Measurements from ENCODE around the gene ZNF331. TPM values are rescaled to one million over a fixed set of nuclear protein-coding genes. Genes with fewer than 3 reads are reported as not detected.

The ZNF331 gene
- total RNA-seq, 1 donor from 2014 or later, result 3.6 TPM

DNA sequence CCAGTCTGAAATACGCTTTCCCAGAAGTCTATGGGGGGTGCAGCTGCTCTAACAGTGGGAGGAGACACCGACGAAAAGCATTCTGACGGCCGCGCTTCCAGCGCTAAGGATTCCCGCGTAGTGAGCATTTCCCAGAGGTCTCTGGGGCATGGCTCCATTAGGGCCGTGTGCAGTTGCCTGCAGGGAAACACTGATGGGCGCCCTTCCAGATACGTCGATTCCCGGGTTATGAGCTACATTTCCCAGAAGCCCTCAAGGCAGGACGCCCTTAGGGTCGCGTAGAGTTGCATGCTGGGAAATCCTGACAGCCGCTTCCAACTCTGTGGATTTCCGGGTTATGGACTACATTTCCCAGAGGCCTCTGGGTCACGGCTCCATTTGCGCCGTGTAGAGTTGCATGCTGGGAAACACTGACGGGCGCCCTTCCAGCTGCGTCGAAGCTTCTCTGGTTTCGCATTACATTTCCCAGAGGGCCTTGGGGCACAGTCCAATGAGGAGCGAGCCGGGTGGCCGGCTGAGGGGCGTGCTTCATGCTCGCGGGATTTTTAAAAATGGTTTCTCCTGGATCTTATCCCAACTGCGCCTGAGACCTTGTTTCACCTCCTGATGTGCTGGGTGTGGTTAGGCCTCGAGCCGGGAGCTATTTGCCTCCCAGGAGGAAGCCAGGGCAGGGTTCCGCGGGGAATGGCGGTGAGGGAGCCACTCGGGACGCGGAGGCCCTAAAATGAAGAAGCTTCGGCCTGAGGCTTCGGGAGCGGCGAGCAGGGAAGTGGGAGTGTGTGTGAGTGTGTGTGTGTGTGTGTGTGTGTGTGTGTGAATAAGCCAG lies 17.2 kb upstream of the ZNF331 start:
- ATAC-seq (peak; percentile 95), DNase-seq (ENCODE audit: low spot score) (peak; percentile 94)

- DNase-seq (ENCODE audit: low spot score), result no peak
- no peak for ATAC-seq
Measured at GRCh38 chr19:53521373-53522202, 16.4 kb upstream of the ZNF331 start.

DNA sequence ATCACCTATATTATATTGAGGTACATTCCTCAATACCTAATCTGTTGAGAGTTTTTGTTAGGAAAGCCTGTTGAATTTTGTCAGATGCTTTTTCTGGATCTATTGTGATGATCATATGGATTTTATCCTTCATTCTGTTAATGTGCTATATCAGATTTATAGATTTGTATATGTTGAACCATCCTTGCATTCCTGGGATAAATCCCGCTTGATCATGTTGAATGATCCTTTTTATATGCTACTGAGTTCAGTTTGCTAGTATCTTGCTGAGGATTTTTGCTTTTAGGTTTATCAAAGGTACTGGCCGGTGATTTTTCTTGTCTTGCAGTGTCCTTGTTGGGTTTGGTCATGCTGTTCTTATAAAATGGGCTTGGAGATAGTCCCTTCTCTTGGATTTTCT lies 12.0 kb upstream of the ZNF331 start:
- no peak for ATAC-seq

DNA sequence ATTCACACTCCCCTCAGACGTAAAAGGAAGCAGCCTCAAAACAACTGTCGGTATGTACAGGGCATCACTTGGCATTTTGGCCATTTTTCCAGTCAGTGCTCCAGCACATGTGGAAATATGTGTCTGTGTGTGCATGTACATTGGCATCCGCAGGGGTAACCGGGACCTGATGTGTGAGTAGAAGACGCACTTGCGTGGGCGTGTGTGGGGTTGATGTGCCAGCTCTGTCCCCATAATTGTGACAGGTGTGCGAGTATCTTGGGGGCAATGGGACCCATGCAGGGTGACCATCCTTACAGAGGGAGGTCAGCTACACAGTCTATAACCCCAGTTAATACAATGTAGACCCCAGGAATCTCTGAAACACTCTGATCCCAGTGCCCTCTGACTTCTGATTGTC lies 7.3 kb upstream of the ZNF331 start:
- ATAC-seq (no peak), DNase-seq (ENCODE audit: low spot score) (no peak)

More for the DNA sequence above, 12.0 kb upstream of the ZNF331 start:
- no peak for DNase-seq (ENCODE audit: low spot score)

DNA sequence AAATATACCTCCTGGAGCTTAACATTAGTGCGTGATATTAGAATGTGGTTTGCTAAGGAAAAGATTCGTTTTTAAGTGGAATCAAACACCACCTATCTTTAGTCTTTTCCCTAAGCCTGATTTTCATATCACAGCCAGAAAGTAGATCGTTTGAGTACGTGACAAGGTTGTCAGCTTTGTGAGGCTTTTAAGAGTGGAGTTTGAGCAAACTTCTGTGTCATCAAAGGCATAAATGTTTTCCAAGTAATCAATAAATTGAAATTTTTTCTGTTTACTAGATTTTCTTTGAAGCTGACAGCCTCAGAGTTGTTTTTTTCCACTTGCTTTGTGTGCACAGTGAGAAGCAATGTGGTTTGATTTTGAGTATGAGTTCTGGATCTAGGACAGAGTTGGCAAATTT lies 6.5 kb upstream of the ZNF331 start:
- no peak for ATAC-seq

DNA sequence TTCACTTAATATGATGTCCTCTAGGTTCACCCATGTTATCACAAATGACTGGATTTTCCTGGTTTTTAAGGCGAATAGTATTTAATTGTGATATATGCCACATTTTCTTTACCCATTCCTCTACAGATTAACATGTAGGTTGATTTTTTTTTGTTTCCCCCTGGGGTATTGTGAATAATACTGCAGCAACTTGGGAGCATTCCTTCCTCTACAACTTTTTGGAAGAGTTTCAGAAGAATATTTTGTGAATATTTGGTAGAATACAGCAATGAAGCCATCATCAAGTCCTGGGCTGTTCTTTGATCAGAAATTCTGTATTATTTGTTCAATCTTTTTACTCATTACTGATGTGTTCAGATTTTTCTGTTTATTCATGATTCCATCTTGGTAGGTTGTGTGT lies 5.6 kb upstream of the ZNF331 start:
- no peak for ATAC-seq
- DNase-seq (ENCODE audit: low spot score), result no peak

More for the DNA sequence above, 6.5 kb upstream of the ZNF331 start:
- no peak for DNase-seq (ENCODE audit: low spot score)

GRCh38 chr19:53536225-53536548 lies 1.8 kb upstream of the ZNF331 start:
- DNase-seq (ENCODE audit: low spot score) (no peak), ATAC-seq (no peak)

DNA sequence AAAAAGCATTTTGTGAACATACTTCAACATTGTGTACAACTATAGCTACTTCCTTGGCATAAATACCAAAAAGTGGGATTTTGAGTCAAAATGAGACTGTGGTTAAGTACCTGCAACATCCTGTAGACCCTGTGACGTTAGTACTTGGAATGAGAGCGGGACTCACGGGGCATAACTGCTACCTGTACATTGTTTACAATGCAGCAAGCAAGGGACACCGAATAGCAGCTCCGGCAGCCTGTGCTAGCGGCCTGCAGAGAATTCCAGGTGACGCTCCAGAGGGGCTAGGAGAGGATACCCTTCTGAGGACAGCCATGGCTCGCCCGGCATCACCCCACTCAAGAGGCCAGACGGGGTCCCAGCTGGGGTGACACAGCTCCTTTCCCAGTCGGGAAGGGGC lies 824 bp upstream of the ZNF331 start:
- no peak for ATAC-seq
- DNase-seq (ENCODE audit: low spot score), result no peak

DNA sequence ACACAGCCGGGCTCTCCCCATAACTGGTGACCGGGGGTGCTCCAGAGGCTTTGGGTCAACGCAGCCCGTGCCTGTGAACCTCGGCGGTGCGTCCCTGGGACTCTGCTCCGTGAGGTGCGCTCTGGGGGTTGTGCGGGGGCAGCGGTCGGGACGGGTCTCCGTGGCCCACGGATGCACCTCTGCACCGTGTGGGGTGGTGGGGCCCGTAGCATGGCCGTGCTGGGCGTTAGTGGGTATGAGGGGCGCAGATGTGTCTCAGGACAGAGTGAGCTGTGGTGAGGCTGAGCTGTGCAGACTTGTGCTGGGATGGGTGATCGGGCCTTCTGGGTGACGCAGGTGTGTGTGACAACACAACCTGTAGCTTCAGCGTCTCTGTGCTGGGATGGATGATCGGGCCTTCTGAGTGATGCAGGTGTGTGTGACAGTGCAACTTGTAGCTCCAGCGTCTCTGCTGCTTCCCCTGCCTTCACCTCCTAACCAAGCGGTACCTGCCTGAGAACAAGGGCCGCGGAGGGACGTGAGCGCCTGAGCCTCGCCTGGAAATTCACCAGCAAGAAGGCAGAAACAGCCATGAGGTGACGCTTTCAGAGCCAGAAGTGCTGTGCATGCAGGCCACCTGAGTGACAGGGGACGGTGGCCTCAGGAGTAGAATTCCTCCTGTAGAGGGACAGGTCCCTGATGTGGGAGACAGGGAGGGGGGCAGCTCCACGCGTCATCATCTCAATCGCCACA lies 599 bp downstream of the ZNF331 start:
- ATAC-seq (peak; percentile 20), DNase-seq (ENCODE audit: low spot score) (no peak)

- DNase-seq (ENCODE audit: low spot score), result no peak
- ATAC-seq, result no peak
Measured at GRCh38 chr19:53540091-53540490, 2.1 kb downstream of the ZNF331 start.

DNA sequence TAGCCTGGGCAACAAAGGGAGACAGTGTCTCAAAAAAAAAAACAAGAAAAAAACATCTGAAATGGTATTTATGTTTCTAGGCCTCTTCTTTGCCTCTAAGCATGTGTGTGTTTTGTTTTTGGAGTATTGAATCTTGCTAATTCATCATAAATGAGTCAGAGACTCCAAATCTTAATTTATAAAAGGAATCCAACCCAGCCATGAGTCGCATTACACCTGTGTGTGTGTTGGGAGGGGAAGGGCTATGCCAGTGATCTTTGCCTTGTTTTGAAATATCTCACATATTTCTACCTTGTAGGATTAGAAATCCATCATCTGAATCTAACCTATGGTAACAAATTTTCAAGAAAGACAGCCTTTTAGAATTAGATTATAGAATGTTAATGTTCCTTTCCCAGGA lies 4.0 kb downstream of the ZNF331 start:
- DNase-seq (ENCODE audit: low spot score) (no peak), ATAC-seq (no peak)

- ATAC-seq (no peak), DNase-seq (ENCODE audit: low spot score) (no peak)
Measured at GRCh38 chr19:53545271-53546065, 7.5 kb downstream of the ZNF331 start.

- ATAC-seq (no peak), DNase-seq (ENCODE audit: low spot score) (no peak)
Measured at GRCh38 chr19:53546758-53547513, 9.0 kb downstream of the ZNF331 start.

GRCh38 chr19:53549340-53549739 lies 11.4 kb downstream of the ZNF331 start:
- ATAC-seq, result no peak

GRCh38 chr19:53552001-53552721 lies 14.2 kb downstream of the ZNF331 start:
- no peak for DNase-seq (ENCODE audit: low spot score)

More at GRCh38 chr19:53549340-53549739, 11.4 kb downstream of the ZNF331 start:
- no peak for DNase-seq (ENCODE audit: low spot score)

GRCh38 chr19:53553156-53553555 lies 15.2 kb downstream of the ZNF331 start:
- ATAC-seq (no peak), DNase-seq (ENCODE audit: low spot score) (no peak)

More at GRCh38 chr19:53552001-53552721, 14.2 kb downstream of the ZNF331 start:
- ATAC-seq, result no peak

- DNase-seq (ENCODE audit: low spot score), result peak; percentile 74
- peak; percentile 84 for ATAC-seq
Measured at GRCh38 chr19:53553865-53554791, 16.2 kb downstream of the ZNF331 start.

- DNase-seq (ENCODE audit: low spot score) (no peak), ATAC-seq (peak; percentile 15)
Measured at GRCh38 chr19:53554804-53555203, 16.9 kb downstream of the ZNF331 start.

All from left lobe of liver (tissue), 2 donors.